ENCODE measurements around the gene NACC2. TPM values are rescaled to one million over a fixed set of nuclear protein-coding genes. Genes with fewer than 3 reads are reported as not detected.

NACC2 gene
- total RNA-seq, 6 experiments from 2014 or later = 10.9 to 25.8 (median 13.8) TPM

DNA sequence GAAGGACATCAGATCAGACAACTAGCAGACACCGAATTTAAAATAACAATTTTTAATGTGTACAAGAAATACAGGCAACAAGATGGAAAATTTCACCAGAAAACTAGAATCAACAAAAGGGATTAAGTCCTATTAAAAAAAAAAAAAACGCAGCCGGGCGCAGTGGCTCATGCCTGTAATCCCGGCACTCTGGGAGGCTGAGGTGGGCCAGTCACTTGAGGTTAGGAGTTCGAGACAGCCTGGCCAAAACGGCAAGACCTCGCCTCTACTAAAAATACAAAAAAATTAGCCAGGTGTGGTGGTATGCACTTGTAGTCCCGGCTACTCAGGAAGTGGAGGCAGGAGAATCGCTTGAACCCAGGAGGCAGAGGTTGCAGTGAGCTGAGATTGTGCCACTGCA lies 69.6 kb downstream of the NACC2 start:
- no peak overlapping the region for H3K27ac ChIP-seq
- ATAC-seq (no peak), DNase-seq (no peak)
- no peaks in the 10 kb centered on the region for H3K36me3 ChIP-seq
- no peak overlapping the region for H3K4me3 ChIP-seq
- H3K27me3 ChIP-seq = no peaks in the 10 kb centered on the region
- TF ChIP-seq POLR2A (IDR thresholded peaks at IDR 0.05) = no peak
- WGBS (ENCODE audit: insufficient coverage, low coverage, low lambda C conversion rate, missing lambda C conversion rate) = 94% methylated on average over 10 of the region's 10 CpGs
- intact Hi-C loops (cut with DNase I) = no loop called here
- peaks cover 0 to 3% (median 0%) of the 10 kb centered on the region in 4 donors for H3K4me1 ChIP-seq
- H3K9me3 ChIP-seq = no peaks in the 10 kb centered on the region

DNA sequence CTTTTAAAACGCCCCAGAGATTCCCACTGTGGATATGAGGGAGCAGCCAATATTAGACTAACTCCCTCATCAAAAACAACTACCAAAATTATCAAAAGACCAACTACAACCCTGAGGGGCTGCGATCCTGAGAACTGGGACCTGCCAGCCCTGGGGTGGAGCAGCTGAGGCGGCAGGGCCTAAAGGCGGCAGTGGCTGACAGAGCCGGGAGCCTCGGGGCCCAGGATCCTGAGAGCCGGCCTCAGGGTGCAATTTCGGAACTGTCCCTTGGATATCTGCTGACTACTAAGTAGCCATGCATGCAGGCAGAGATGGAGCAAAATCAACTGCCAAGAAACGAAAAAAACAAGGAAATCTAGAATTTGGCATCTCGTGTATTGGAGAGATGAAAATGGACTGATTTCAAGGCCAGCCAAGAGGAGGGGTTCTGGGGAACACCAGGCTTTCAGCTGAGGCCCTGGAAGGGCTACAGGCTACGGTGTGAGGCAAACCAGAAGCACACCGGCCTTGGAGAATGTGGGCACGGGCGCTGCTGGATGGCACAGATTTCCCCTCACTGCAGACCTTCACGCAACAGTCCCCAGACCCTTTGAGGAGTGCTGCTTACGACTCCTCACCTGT lies 70.3 kb downstream of the NACC2 start:
- no peak for ATAC-seq
- DNase-seq = peak in 1 of 3 donors; percentile 27

DNA sequence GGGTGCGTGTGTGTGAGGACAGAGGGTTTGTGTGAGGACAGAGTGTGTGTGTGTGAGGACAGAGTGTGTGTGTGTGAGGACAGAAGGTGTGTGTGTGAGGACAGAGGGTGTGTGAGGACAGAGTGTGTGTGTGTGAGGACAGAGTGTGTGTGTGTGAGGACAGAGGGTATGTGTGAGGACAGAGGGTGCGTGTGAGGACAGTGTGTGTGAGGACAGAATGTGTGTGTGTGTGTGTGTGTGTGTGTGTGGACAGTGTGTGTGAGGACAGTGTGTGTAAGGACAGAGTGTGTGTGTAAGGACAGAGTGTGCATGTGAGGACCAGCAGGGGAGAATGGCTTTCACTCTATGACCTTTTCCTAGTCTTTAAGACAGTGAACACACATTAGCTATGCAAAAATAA lies 70.8 kb downstream of the NACC2 start:
- TF ChIP-seq POLR2A (IDR thresholded peaks at IDR 0.05) = no peak
- TF ChIP-seq, protein P1, sequence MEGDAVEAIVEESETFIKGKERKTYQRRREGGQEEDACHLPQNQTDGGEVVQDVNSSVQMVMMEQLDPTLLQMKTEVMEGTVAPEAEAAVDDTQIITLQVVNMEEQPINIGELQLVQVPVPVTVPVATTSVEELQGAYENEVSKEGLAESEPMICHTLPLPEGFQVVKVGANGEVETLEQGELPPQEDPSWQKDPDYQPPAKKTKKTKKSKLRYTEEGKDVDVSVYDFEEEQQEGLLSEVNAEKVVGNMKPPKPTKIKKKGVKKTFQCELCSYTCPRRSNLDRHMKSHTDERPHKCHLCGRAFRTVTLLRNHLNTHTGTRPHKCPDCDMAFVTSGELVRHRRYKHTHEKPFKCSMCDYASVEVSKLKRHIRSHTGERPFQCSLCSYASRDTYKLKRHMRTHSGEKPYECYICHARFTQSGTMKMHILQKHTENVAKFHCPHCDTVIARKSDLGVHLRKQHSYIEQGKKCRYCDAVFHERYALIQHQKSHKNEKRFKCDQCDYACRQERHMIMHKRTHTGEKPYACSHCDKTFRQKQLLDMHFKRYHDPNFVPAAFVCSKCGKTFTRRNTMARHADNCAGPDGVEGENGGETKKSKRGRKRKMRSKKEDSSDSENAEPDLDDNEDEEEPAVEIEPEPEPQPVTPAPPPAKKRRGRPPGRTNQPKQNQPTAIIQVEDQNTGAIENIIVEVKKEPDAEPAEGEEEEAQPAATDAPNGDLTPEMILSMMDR (IDR thresholded peaks at IDR 0.05) = no peak
- ATAC-seq (no peak), DNase-seq (no peak)
- H3K36me3 ChIP-seq = no peaks in the 10 kb centered on the region
- H3K4me1 ChIP-seq = peaks cover 0 to 3% (median 0%) of the 10 kb centered on the region in 4 donors
- no peak overlapping the region for H3K4me3 ChIP-seq
- intact Hi-C loops (cut with DNase I) = no loop called here
- H3K27me3 ChIP-seq = no peaks in the 10 kb centered on the region
- no peak overlapping the region for H3K27ac ChIP-seq
- no peaks in the 10 kb centered on the region for H3K9me3 ChIP-seq
- 38% methylated on average over 2 of the region's 2 CpGs for WGBS (ENCODE audit: insufficient coverage, low coverage, low lambda C conversion rate, missing lambda C conversion rate)

More for the DNA sequence above, 70.3 kb downstream of the NACC2 start:
- Histone ChIP-seq H3K4me1 (peaks cover 0 to 3% (median 0%) of the 10 kb centered on the region in 4 donors), H3K27ac (no peak overlapping the region), H3K36me3 (no peaks in the 10 kb centered on the region), H3K9me3 (no peaks in the 10 kb centered on the region), H3K27me3 (no peaks in the 10 kb centered on the region), H3K4me3 (no peak overlapping the region)
- TF ChIP-seq, protein P1 (IDR thresholded peaks at IDR 0.05) = no peak
- TF ChIP-seq POLR2A (IDR thresholded peaks at IDR 0.05) = no peak
- 75% methylated on average over 5 of the region's 16 CpGs for WGBS (ENCODE audit: insufficient coverage, low coverage, low lambda C conversion rate, missing lambda C conversion rate)
- intact Hi-C loops (cut with DNase I) = no loop called here

DNA sequence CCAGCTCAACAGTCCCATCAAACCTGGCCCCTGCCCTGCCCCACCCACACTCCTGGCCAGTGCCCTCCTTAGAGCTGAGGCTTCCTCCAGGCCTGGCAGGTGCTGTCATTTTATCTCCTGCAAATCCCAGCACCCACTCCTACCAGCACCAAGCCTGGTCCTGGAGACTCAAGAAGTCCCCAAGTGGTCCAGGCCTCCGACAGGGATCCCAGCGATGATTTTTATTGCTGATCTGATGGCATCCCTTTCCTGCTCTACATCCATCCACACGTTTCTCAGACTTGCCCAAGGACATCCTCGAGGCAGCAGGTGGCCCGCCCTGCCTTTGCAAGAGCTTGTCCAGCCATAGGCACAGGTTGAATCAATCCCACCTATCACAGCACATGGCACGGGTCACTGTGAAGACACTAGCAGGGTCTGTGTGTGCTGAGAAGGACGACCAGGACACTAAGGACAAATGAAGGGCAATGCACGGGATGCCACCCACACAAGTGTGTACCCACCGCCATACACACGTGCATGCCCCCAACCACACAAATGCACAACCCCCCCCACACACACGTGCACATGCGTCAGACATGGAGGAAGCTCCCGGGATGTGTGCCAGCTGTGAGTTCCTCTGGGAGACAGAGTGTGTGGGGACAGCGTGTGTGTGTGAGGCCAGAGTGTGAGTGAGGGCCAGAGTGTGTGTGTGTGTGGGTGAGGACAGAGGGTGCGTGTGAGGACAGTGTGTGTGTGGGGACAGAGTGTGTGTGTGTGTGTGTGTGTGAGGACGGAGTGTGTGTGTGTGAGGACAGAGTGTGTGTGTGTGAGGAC lies 71.5 kb downstream of the NACC2 start:
- H3K27me3 ChIP-seq = no peaks in the 10 kb centered on the region
- H3K9me3 ChIP-seq = no peaks in the 10 kb centered on the region
- TF ChIP-seq POLR2A (IDR thresholded peaks at IDR 0.05) = no peak
- TF ChIP-seq, protein P1 (IDR thresholded peaks at IDR 0.05) = no peak
- H3K27ac ChIP-seq = no peak overlapping the region
- peaks cover 0 to 3% (median 0%) of the 10 kb centered on the region in 4 donors for H3K4me1 ChIP-seq
- ATAC-seq = peak; percentile 39 to 59 (median 50)
- intact Hi-C loops (cut with DNase I) = no loop called here
- 58% methylated on average over 12 of the region's 16 CpGs for WGBS (ENCODE audit: insufficient coverage, low coverage, low lambda C conversion rate, missing lambda C conversion rate)
- peak in 2 of 3 donors; percentile 53 to 66 for DNase-seq
- no peak overlapping the region for H3K4me3 ChIP-seq
- H3K36me3 ChIP-seq = no peaks in the 10 kb centered on the region

Data from right lobe of liver (tissue), 6 donors.